H54 (cell line): ENCODE results near the gene ATP4A.

ENCODE experiments used
- DNase-seq: peaks from one replicate; pipeline ENCODE4 v3.0.0; 2011; ENCODE audit warnings: low spot score, mixed read lengths; ENCODE audit not compliant: insufficient read length
- FAIRE-seq: peaks from 3 replicates; lab custom pipeline; 2011; peaks lifted over from hg19 to GRCh38; lab: Jason Lieb, UNC
- POLR2A ChIP-seq: IDR thresholded peaks from 2 replicates; pipeline ENCODE4 v1.6.1; 2011; ENCODE audit warnings: low read depth, mild to moderate bottlenecking, low read length

Gene ATP4A

DNA sequence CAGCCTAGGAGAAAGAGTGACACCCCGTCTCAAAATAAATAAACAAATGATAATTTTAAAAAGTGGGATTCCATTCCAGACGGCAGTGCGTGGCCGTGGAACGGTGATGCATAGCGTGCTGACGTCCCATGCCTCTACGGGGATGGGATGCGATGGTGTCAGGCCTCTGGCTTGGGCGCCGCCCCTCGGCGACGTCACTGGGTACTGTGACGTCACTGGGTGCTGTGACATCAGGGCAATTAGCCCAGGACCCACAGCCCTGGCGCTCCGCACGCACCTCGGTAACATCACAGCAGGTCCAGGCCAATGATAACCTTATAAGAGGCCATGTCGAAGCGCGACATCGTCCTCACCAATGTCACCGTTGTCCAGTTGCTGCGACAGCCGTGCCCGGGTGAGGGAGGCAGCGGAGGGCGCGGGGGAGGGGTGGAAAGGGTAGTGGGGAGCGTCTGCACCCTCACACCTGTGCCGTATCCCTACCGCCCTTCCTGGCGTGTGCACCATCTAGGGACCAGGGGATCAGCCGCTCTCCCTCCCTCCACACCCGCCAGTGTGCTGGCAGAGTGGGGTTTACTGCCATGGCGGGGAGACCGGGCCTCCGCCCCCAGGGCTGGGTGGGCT is 30.1 kb downstream of the ATP4A start, which contains the start of gene GAPDHS:
TSS of gene GAPDHS (plus strand) at position 256 of the 621 bp plus-strand sequence. CDS start at position 328, 72 bp downstream.
- FAIRE-seq = no peak
- no peak for DNase-seq
- TF ChIP-seq POLR2A = no peak

GRCh38 chr19:35531291-35531690 is 32.2 kb downstream of the ATP4A start:
- FAIRE-seq (no peak), DNase-seq (no peak)
- no peak for TF ChIP-seq POLR2A

DNA sequence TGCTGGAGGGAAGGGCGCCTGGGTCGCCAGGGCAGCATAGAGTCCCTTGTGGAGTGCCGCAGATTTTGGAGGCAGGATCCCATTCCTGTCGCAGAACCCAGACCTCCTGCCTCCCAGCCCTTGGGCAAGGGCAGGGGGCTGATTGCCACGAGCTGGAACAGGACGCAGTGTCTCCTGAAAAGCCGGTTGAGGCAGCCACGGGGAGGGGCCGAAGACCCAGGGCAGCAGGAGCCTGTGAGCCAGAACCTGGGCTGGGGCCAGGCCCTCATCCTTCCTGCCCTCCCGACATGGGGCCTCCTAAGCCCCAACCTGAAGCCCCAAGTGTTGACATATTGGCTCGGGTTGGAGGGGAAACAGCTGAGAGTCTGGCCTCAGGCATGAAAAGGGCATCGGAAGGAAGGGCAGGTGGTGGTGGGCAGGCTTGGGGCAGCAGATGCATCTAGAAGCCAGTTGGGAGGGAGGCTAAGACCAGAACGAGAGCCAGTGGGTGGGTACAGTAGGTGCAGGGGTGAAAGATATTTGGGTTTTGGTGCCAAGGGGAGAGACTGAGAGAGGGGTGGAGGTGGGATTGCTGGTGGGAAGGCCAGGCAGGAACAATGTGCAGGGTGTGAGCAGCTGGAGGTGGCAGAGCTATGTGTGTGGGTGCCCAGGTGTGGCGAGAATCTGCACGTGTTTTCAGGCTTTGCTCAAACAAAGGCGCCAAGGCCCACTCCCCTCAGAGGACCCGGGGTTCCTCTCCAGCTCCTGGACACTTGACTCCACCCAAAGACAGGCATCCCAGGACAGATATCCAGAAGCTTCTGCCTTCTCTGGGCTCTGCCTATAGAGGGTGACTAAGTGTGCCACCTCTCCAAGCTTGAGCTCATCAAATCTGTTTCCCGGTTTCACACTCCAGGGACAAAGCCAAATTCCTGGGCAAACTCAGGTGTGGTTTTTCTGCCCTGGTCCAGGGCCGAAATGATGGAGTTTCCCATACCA is 33.9 kb downstream of the ATP4A start:
- no peak for TF ChIP-seq POLR2A
- FAIRE-seq (no peak), DNase-seq (no peak)

- TF ChIP-seq POLR2A = no peak
- peak; percentile 6 for FAIRE-seq
These were observed 35.0 kb downstream of the ATP4A start, which contains the start of gene SBSN for GRCh38 chr19:35528218-35529038. TSS of gene SBSN (minus strand) at chr19:35528311. CDS start at chr19:35528281, 30 bp downstream.

DNA sequence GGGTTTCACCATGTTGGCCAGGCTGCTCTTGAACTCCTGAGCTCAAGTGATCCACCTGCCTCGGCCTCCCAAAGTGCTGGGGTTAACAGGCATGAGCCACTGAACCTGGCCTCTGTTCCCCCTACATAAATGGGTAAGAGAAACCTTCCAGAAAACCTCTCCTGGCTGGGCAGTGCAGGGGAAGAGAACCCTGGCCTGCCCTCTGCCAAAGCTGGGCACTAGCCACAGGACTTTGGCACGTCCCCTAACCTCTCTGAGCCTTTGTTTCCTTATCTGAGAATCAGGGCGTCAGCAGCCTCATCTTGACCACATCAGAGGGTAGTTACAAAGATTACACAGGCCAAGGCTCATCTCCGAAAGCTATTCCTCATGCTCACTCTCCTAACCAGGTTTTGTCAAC is 37.6 kb downstream of the ATP4A start:
- no peak for DNase-seq
- TF ChIP-seq POLR2A = no peak
- no peak for FAIRE-seq

More at GRCh38 chr19:35528218-35529038, 35.0 kb downstream of the ATP4A start, which contains the start of gene SBSN:
- DNase-seq = peak; percentile 76

DNA sequence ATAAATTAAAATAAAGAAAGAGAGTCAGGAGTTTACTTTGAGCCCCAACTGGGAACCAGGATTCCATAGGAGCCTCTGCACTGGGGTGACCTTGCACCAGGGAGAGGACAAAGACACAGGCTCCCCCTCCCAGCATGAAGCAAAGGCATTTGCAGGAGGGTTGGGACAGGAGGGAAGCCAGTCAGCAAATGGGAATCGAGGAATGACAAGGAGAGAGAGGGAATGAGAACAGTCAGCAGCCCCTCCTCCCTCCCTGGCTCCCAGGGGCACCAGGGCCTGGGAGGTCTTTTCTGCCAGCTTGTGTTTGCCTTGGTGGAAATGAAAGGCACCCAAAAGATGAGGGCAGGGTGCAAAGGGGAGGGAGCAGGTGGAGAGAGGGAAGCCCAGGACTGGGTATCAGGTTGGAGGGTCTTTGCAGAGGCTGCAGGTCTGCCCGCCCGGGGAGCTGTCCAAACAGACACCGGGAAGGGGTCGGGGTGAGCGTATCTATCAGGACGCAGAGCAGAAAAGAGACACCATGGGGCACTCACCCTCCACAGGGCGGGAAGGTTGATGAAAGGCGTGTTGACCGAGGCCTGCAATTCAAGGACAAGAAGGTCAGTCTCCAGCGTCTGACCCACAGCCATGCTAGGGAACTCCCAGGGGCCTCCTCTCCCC is 39.1 kb downstream of the ATP4A start:
- no peak for FAIRE-seq
- DNase-seq = no peak
- TF ChIP-seq POLR2A = no peak

- FAIRE-seq (no peak), DNase-seq (no peak)
- TF ChIP-seq POLR2A = no peak
These were observed 40.6 kb downstream of the ATP4A start for GRCh38 chr19:35522745-35523327.

DNA sequence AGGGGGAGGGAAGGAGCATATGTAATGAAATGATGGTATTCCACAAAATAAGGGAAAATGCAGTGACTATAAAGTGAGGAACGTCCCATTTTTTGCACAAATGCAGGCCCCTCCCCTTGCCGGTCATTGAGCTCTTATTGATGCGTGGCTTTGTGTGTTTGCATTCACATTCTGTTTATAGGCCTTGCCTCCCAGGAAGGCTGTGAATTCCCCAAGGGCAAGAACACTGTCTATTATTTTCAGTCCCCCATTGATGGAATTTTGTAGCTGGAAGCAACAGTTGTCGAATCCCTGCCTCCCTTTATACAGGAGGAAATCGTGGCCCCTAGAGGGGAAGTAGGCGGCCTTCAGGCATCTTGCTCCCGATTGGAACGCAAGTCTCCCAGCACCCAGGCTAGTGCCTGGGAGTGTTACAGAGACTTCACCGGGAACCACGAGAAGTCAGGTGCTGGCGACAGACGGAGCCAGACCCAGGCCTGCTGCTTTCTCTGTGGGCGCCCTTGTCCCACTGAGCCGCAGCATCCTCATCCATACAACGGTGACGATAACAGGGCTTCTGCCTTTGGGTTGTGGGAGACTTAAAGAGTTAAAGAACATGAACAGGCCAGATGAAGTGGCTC is 42.2 kb downstream of the ATP4A start:
- FAIRE-seq = no peak
- TF ChIP-seq POLR2A = no peak

DNA sequence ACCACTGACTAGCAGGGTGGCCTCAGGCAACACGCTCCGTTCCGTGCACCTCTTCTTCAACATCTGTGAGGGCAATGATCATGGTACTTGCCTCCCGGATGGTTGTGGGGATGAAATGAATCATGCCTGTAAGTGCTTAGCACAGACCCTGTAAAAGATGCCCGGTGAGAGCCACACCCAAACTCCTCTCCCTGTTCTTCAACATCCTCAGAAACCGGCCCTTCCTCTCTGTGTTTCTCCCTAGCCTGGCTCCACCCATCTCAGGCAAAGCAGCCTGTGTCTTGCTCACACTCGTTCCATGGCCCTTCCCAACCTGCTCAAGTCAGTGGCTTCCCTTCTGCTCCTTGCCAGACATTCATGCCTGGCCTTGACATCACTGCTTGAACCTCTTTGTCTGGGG is 44.2 kb downstream of the ATP4A start:
- DNase-seq (peak; percentile 79), FAIRE-seq (peak; percentile 80)
- TF ChIP-seq POLR2A = no peak

More for the DNA sequence above, 42.2 kb downstream of the ATP4A start:
- no peak for DNase-seq

DNA sequence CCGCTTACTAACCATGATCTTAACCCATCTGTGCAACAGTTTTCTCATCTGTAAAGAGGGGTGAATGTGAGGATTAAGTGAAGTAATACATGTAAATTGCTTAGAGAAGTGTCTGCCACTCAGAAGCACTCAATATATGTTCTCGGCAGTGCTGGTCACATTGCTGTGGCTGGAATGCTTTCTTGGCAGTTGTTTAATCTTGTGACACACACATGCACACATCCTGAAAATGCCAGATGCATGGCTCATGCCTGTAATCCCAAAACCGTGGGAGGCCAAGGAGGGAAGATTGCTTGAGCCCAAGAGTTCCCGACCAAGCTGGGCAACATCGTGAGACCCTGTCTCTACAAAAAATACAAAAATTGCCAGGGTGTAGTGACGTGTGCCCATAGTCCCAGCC is 45.1 kb downstream of the ATP4A start:
- DNase-seq = peak; percentile 83

GRCh38 chr19:35517342-35517741 is 46.1 kb downstream of the ATP4A start:
- no peak for DNase-seq

More for the DNA sequence above, 45.1 kb downstream of the ATP4A start:
- TF ChIP-seq POLR2A = no peak
- FAIRE-seq = peak; percentile 94

DNA sequence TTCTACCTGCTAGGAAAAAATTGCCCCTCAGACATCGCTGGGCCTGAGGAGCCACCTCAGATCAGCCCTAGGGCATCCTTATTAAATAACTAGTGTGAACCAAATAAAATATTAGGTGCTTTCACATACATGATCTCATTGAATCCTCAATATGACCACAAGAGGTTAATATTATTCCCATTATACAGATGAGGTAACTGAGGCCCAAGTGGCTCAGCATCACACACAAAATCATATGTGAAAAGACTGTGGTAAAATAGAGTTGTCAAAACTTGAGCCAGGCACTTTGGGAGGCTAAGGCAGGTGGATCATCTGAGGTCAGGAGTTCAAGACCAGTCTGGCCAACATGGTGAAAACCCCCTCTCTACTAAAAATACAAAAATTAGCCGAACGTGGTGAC is 47.1 kb downstream of the ATP4A start:
- no peak for TF ChIP-seq POLR2A
- FAIRE-seq = no peak
- no peak for DNase-seq

More at GRCh38 chr19:35517342-35517741, 46.1 kb downstream of the ATP4A start:
- no peak for FAIRE-seq
- TF ChIP-seq POLR2A = no peak
